ENCODE results near the gene SMIM27. TPM values are rescaled to one million over a fixed set of nuclear protein-coding genes. Genes with fewer than 3 reads are reported as not detected.

Gene SMIM27
- total and polyA plus RNA-seq, 2 of the 13 experiments (the other 11 are each of a cell fraction or from before 2014, with no cell fraction given), result 17.9 to 19.0 TPM

GRCh38 chr9:32572900-32573523 lies 20.9 kb downstream of the SMIM27 start, which contains the start of gene NDUFB6 (continued):
- TF ChIP-seq CCDC6 (CRISPR knock-in tag; IDR thresholded peaks at IDR 0.05) (0 out of 2 replicates have a peak, but pooled peaks have one; percentile 77), ZNF383 (CRISPR knock-in tag; IDR thresholded peaks at IDR 0.05; ENCODE audit: borderline replicate concordance) (0 out of 2 replicates have a peak, but pooled peaks have one; percentile 20), RBFOX2 (IDR thresholded peaks at IDR 0.05; ENCODE audit: low read depth, low read length) (peak; percentile 79), ZNF276 (CRISPR knock-in tag; IDR thresholded peaks at IDR 0.05; ENCODE audit: low read depth) (0 out of 2 replicates have a peak, but pooled peaks have one; percentile 38), ZNF24 (IDR thresholded peaks at IDR 0.05) (no peak), NCOA2 (CRISPR knock-in tag; IDR thresholded peaks at IDR 0.05) (peak; percentile 31; the same call in 1 of the 2 replicates), ZNF709 (CRISPR knock-in tag; IDR thresholded peaks at IDR 0.05) (peak; percentile 60; the same call in 1 of the 2 replicates), ZNF335 (CRISPR knock-in tag; IDR thresholded peaks at IDR 0.05) (peak; percentile 92), NFE2L1 (CRISPR knock-in tag; IDR thresholded peaks at IDR 0.05; ENCODE audit: borderline replicate concordance) (no peak), HBP1 (CRISPR knock-in tag; IDR thresholded peaks at IDR 0.05; ENCODE audit: low read depth) (0 out of 2 replicates have a peak, but pooled peaks have one; percentile 55), ZNF512B (CRISPR knock-in tag; IDR thresholded peaks at IDR 0.05; ENCODE audit: borderline replicate concordance) (peak; percentile 51; the same call in 1 of the 2 replicates), KDM6A (CRISPR knock-in tag; IDR thresholded peaks at IDR 0.05; ENCODE audit: low read depth) (no peak), GATA4 (IDR thresholded peaks at IDR 0.05; ENCODE audit: borderline replicate concordance, low read depth) (0 out of 2 replicates have a peak, but pooled peaks have one; percentile 35), CERS6 (CRISPR knock-in tag; IDR thresholded peaks at IDR 0.05) (no peak), PHF20 (CRISPR knock-in tag; IDR thresholded peaks at IDR 0.05) (peak; percentile 99), FOXO1 (CRISPR knock-in tag; IDR thresholded peaks at IDR 0.05) (peak; percentile 43; the same call in 1 of the 2 replicates), ZNF333 (CRISPR knock-in tag; IDR thresholded peaks at IDR 0.05; ENCODE audit: borderline replicate concordance) (no peak), KAT7 (CRISPR knock-in tag; IDR thresholded peaks at IDR 0.05; ENCODE audit: borderline replicate concordance) (peak; percentile 81; the same call in 1 of the 2 replicates), FOSL2 (CRISPR knock-in tag; IDR thresholded peaks at IDR 0.05) (peak; percentile 46; the same call in 1 of the 2 replicates), NR0B2 (CRISPR knock-in tag; IDR thresholded peaks at IDR 0.05) (no peak), NFYC (CRISPR knock-in tag; IDR thresholded peaks at IDR 0.05) (peak; percentile 47; the same call in 1 of the 2 replicates), BATF2 (CRISPR knock-in tag; IDR thresholded peaks at IDR 0.05) (peak; percentile 71; the same call in 1 of the 2 replicates)

Measured in HepG2 (cell line).